Stimulated activated CD4-positive, alpha-beta T cell treated with anti-CD3 and anti-CD28 coated beads, Interleukin-1b, Interleukin-23, amount 100 ng/mL, for 1 hour (primary cell): Measurements from ENCODE around the gene RPS6KA2.
"Not testable (repeated sequence)": the region's sequence is repeated elsewhere in the genome, so short reads cannot be mapped to it uniquely, and the experiment has no call there.

Source experiments
- DNase-seq, 2 donors: peaks; one replicate each; pipeline ENCODE4 v3.0.0-alpha.2; 2020; ENCODE audit warnings: low read depth in 2 of 2

Gene RPS6KA2

GRCh38 chr6:166422201-166422940 lies 204.7 kb downstream of the RPS6KA2 start:
- DNase-seq, result no peak

DNA sequence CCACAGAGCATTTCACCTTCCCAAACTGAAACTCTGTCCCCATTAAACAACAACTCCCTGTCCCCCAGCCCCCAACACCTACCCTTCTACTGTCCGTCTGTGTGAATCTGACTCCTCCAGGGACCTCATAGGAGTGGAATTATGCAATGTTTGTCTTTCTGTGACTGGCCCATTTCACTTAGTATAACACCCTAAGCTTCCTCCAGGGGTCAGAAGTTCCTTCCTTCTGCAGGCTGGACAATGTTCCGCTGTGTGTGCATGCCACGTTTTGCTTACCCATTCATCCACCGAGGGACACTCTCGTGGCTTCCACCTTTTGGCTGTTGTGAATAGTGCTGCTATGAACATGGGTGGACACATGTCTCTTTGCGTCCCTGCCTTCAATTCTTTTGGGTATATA lies 206.7 kb downstream of the RPS6KA2 start:
- DNase-seq, result no peak

DNA sequence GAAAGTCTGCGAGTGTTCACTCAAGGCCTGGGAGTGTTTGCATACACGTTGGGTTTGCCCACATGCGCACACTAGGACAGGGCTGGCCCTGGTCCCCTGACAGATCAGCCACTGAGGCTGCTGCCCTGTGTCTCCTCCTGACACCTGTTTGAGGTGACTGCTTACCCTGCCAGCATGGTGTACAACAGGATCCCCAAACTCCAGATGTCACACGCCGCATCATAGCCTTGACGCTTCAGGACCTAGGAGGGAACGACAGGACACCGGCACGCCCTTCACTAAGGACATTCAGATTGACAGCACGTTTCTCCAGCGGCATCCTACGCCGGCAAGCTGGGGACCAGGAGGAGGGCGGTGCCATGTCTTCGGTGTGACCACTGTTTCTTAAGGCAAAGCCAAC lies 207.3 kb downstream of the RPS6KA2 start:
- no peak for DNase-seq

DNA sequence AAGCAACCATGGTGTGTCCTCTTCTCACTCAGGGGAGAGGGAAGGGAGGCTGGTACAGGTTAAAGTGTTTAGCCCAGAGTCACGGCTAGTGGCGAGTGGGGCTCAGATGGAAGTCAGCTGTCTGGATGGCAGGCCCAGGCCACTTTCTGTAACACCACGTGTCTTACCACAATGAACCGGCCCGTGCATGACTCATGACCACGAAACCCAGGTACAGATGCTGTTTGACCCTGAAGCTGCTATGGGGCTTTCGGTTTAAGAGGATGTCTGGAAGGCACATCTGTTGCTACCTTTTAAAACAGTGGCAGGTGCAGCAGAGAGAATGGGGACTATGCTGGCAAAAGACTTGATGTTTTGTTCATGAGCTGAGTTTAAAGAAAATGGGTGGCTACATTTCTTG lies 207.8 kb downstream of the RPS6KA2 start:
- DNase-seq, result peak in 1 of 2 donors; percentile 32

GRCh38 chr6:166418691-166419143 lies 208.3 kb downstream of the RPS6KA2 start:
- DNase-seq, result no peak

DNA sequence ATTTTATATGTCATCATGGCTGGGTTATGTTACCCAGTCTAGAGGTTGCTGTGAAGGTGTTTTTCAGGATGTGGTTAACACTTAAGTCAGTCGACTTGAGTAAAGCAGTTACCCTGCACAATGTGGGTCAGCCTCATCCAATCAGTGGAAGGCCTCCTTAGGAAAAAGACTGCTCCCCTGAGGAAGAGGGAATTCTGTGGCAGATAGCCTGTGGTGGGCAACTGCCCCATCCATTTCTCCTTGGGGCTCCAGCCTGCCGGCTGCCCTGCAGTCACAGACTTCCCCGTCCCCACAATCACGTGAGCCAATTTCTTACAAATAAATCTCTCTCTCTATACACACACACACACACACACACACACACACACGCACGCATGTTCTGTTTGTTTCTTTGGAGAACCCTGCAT lies 209.8 kb downstream of the RPS6KA2 start:
- DNase-seq, result peak in 1 of 2 donors; percentile 30

- DNase-seq, result no peak
Measured at GRCh38 chr6:166415833-166416347, 211.2 kb downstream of the RPS6KA2 start.

- no peak for DNase-seq
Measured at GRCh38 chr6:166415306-166415705, 211.7 kb downstream of the RPS6KA2 start.

DNA sequence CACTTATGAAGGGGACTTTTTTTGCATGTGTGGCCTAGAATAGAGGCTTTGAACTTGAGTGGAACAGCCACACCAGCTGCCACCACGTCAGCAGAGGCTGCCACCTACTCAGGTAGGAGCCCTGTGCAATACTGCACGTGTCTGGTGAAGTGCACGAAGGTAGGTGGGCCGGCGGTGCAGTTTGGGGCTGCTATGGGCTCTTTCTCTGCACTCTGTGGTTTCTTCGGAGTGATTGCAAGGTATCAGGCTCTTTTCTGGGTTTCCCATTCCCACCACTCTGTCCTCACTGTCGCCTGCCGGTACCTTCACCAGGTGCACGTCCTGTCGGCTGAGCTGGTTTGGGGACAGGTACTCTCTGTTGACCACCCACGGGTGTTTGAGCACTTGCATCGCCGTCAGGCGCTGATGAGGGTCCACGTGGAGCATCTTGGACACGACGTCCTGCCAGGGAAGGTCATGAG lies 213.5 kb downstream of the RPS6KA2 start:
- DNase-seq, result no peak

- no peak for DNase-seq
Measured at GRCh38 chr6:166412911-166413384, 214.1 kb downstream of the RPS6KA2 start.

GRCh38 chr6:166412156-166412910 lies 214.7 kb downstream of the RPS6KA2 start:
- DNase-seq, result no peak

GRCh38 chr6:166411721-166412151 lies 215.3 kb downstream of the RPS6KA2 start:
- no peak for DNase-seq

- no peak for DNase-seq
Measured at GRCh38 chr6:166411271-166411670, 215.8 kb downstream of the RPS6KA2 start.

- DNase-seq, result no peak
Measured at GRCh38 chr6:166410426-166410935, 216.6 kb downstream of the RPS6KA2 start.

- DNase-seq, result no peak
Measured at GRCh38 chr6:166408936-166409755, 217.9 kb downstream of the RPS6KA2 start.

DNA sequence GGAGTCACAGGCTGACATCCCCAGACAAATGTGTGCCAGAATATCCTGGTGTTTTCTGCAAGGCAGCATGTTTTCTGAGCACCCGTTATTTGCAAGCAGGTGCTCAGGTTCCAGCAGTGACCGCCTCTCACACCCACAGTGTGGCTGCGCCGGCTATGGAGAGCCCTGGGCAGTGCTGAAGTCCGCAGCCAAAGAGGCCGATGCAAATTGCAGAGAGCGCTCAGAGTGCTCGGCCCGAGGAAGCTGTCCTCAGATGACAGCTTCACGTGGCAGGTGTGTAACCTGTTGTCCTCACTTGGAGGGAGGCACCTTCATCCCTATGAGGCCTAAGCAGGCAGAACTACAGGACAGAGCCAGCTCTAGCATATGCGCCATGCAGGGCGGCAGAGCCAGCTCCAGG lies 220.9 kb downstream of the RPS6KA2 start:
- no peak for DNase-seq

GRCh38 chr6:166405386-166405785 lies 221.7 kb downstream of the RPS6KA2 start:
- DNase-seq, result no peak

DNA sequence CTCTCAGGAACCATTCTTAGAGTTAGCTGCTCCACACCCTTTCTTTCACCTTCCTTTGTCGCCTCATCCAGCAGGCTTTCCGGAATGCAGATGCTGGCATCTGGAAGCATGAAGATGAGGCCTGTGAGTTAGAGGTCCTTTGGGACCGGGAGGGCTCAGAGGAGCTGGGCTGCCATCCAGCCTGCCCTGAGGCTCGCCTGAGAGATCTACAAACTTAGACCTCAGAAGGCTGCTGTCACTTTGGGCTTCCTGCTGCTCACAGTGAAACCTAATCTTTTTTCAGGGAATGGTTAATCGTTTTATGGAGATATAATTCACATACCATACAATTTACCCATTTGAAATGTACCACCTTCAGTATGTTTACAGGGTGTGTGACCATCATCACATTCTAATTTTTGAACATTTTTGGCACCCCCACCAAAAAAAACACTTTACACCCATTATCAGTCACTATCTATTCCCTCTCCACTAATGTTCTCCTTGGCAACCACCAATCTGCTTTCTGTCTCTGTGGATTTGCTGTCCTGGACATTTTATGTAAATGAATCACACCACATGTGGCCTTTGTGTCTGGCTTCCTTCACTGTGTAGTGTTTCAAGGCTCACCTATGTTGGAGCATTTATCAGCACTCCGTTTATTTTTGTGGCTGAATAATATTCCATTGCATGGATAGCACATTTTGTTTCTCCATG lies 224.3 kb downstream of the RPS6KA2 start:
- no peak for DNase-seq

- not testable (repeated sequence) for DNase-seq
Measured at GRCh38 chr6:166400649-166401250, 226.3 kb downstream of the RPS6KA2 start.

DNA sequence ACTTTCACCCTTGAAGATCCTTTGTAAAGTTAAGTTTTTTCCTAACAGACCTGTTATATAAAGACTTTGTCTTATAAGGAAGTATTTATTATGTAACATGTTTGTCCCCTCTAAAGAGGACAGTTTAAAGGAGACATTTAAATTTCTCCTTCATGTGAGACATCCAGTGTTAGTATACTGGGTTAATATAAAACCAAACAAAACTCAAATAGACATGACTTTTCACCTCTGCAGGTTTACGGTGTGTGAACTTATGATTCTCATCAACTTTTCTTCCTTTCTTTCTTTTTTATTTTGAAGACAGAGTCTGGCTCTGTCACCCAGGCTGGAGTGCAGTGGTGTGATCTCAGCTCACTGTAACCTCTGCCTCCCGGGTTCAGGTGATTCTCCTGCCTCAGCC lies 226.9 kb downstream of the RPS6KA2 start:
- DNase-seq, result no peak
